GM19397 (cell line): ENCODE data around the gene STX2.
"Not testable (repeated sequence)": the region's sequence is repeated elsewhere in the genome, so short reads cannot be mapped to it uniquely, and the experiment has no call there.

Experiments
- ATAC-seq: cut with Tn5 transposase; IDR thresholded peaks from one replicate; pipeline ENCODE4 v1.9.1; 2021; ENCODE audit warnings: mild to moderate bottlenecking, moderate library complexity; ENCODE audit not compliant: unreplicated experiment

STX2 gene

GRCh38 chr12:130768120-130768519 lies 70.9 kb downstream of the STX2 start:
- no peak for ATAC-seq

DNA sequence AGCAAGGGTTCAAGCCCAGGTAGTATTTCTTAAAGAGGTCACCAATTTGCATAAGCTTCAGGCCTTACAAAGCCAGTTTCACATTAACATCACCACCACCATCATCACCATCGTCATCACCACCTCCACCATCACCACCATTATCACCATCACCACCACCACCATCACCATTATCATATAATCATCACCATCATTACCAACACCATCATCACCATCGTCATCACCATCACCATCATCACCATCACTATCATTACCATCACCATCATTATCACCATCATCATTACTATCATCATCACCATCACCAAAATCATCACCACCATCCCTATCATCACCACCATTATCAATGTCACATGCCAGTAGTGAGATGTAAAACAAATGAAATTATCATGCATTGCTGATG lies 72.6 kb downstream of the STX2 start:
- ATAC-seq = no peak

- ATAC-seq = no peak
Observed at GRCh38 chr12:130765186-130765659, 73.8 kb downstream of the STX2 start.

DNA sequence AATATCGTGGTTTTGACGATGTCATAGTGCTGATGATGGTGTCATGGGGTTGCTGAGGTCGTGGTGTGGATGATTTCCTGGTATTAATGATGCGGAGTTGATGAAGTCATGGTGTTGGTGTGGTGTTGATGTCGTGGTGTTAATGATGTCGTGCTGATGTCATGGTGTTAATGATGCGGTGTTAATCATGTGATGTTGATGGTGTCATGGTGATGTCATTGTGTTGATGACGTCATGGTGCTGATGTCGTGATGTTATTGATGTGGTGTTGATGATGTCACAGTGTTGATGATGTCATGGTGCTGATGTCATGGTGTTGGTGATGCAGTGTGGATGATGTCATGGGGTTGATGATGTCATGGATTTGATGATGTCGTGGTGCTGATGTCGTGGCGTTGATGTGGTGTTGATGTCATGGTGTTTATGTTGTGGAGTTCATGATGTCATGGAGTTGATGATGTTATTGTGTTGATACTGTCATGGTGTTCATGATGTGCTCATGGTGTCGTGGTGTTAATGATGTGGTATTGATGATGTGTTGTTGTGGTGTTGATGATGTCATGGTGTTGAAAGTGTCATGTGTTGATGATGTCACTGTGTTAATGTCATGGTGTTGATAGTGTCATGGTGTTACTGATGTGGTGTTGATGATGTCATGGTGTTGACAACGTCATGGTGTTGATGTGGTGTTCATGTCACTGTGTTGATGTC lies 74.4 kb downstream of the STX2 start:
- no peak for ATAC-seq

- no peak for ATAC-seq
Observed at GRCh38 chr12:130764073-130764472, 75.0 kb downstream of the STX2 start.

DNA sequence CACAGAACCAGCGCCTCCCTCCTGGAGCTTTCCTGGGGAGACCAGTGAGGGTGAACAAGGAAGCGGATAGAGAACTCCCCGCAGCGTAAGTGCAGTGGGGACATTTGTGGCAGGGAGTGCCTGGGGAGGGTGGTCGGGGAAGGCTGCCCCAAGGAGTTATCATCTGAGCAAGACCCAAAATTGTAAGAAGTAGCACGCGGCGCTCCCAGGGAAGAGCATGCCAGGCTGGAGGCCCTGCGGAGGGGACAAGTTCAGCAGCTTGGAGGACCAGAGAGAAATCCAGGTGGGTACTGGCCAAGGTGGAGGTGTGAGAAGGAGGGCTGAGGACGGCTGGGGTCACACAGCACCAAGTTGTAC lies 76.8 kb downstream of the STX2 start:
- no peak for ATAC-seq

- ATAC-seq = peak; percentile 50
Observed at GRCh38 chr12:130761537-130762318, 77.3 kb downstream of the STX2 start.

GRCh38 chr12:130754234-130754901 lies 84.7 kb downstream of the STX2 start:
- no peak for ATAC-seq

- no peak for ATAC-seq
Observed at GRCh38 chr12:130752692-130753230, 86.3 kb downstream of the STX2 start.

DNA sequence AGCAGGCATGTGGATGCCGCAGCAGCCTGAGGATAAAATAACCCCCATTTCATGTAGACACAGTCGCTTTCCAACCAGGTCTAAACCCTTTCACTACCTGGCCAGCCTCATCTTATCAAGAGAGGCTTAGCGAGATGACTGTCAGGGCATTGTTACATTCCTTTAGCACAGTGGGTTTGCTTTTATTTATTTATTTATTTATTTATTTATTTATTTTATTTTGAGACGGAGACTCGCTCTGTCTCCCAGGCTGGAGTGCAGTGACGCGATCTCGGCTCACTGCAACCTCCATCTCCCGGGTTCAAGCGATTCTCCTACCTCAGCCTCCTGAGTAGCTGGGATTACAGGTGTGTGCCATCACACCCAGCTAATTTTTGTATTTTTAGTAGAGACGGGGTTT lies 87.0 kb downstream of the STX2 start:
- ATAC-seq = not testable (repeated sequence)

DNA sequence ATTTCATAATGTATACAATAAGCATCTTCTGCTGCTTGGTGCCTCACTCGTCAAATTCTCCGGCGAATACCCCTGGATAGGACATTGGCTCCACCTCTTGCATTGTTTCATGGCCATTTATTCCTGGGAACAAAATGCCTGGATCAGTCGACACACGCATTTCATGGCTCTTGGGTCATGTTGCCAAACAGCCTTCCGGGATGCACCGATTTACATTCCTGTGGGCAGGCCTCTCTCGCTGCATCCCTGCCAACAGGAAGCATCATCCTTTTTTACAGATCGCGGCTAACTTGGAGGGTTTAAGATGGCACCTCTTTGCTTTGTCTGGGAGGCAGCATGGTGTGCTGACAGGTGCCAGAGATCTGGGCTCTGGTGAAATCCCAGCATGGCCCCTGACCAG lies 90.3 kb downstream of the STX2 start:
- no peak for ATAC-seq

- peak; percentile 91 for ATAC-seq
Observed at GRCh38 chr12:130747867-130748740, 90.9 kb downstream of the STX2 start.

DNA sequence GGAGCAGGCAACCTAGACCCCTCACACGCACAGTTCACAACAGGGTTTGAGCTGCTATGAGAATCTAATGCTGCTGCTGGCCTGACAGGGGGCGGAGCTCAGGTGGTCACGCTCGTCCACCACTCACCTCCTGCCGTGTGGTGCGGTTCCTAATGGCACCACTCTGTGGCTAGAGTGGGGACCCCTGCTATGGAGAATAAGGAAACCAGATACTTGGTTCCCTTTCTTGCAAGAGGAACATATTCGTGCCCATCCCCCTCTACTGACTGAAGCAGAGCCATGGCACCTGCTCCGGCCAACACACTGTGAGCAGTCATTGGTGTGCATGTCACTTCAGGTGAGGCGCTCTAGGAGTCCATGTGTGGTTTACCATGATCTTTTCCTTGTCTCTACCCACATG lies 92.5 kb downstream of the STX2 start:
- no peak for ATAC-seq

GRCh38 chr12:130745921-130746320 lies 93.1 kb downstream of the STX2 start:
- no peak for ATAC-seq

- ATAC-seq = no peak
Observed at GRCh38 chr12:130744274-130744673, 94.8 kb downstream of the STX2 start.

- no peak for ATAC-seq
Observed at GRCh38 chr12:130743606-130744005, 95.4 kb downstream of the STX2 start.

DNA sequence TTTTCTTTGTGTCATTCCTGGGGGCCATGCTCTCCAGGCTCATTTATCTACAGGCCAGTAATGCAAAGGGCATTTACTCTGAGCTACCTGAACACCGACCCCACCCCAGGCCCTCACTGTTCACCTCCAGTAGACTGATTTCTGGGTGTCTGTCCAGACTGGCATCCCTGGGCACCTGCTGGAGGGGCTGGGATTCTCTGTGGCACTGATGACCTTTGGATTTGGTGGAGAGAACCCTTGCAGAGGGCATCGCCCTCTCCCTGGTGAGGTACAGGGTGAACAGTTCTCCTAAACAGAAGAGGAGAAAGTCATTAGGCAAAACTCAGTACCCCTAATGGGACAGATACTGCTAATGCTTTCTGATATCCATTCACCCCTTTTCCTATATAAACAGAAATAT lies 95.9 kb downstream of the STX2 start:
- ATAC-seq = no peak

GRCh38 chr12:130742716-130743115 lies 96.3 kb downstream of the STX2 start:
- no peak for ATAC-seq

GRCh38 chr12:130742112-130742511 lies 96.9 kb downstream of the STX2 start:
- no peak for ATAC-seq
